Esophagus muscularis mucosa (tissue), 3 donors: ENCODE data around the gene CNTNAP2.

ENCODE experiments used
- CTCF ChIP-seq, 3 experiments: fragments of 200-600 bp in 2 of 3; fragments of 450-650 bp in 1 of 3; sonication (generic) in 2 of 3; IDR thresholded peaks; one replicate each; pipeline ENCODE4 v1.5.1; 2017 to 2019; ENCODE audit warnings: antibody characterized with exemption in 3 of 3, mild to moderate bottlenecking in 2 of 3, moderate library complexity in 1 of 3
- EP300 ChIP-seq: sonication (generic); formaldehyde crosslinking; IDR thresholded peaks from one replicate; pipeline ENCODE4 v1.6.1; 2017; ENCODE audit warnings: antibody characterized with exemption

- TF ChIP-seq EP300, result no peak
- TF ChIP-seq CTCF (IDR thresholded peaks at IDR 0.05), result no peak
Measured at GRCh38 chr7:148334441-148334956, 2217.9 kb downstream of the CNTNAP2 start.
